BJ (cell line): ENCODE results near the gene TFPI2. TPM values are rescaled to one million over a fixed set of nuclear protein-coding genes. Genes with fewer than 3 reads are reported as not detected.

ENCODE experiments used
- CTCF ChIA-PET: fragments of 350-600 bp; formaldehyde crosslinking; extraction: SDS; loops from one replicate; lab custom pipeline; 2021; ENCODE audit warnings: antibody characterized with exemption, inconsistent platforms; lab: Yijun Ruan, JAX
- POLR2A ChIA-PET: fragments of 300-600 bp; sonication (Branson Sonifier 250); formaldehyde crosslinking; extraction: SDS; loops from one replicate; lab custom pipeline; 2021; ENCODE audit warnings: antibody characterized with exemption; lab: Charles Lee
- DNase-seq: peaks from one replicate; pipeline ENCODE4 v3.0.0-alpha.2; 2011; ENCODE audit warnings: low read depth
- H3K27me3 ChIP-seq: 2 replicates; pipeline ENCODE4 v1.6.0; 2011; ENCODE audit warnings: low read length; ENCODE audit not compliant: control insufficient read depth, insufficient read depth
- H3K36me3 ChIP-seq: 2 replicates; pipeline ENCODE4 v1.5.1; 2011; ENCODE audit warnings: low read length; ENCODE audit not compliant: control insufficient read depth, insufficient read depth
- H3K4me3 ChIP-seq: 2 replicates; pipeline ENCODE4 v1.5.1; 2011; ENCODE audit warnings: low read depth, mild to moderate bottlenecking, control low read depth, low read length
- polyA plus RNA-seq: library from polyadenylated mRNA; depleted of rRNA; stranded (reverse); fragments of >200 nt; gene quantifications from 2 replicates; pipeline ENCODE4 v1.2.3, GENCODE V29; 2011
- TF ChIP-seq, protein P1 (sequence below): IDR thresholded peaks from 2 replicates; pipeline ENCODE4 v1.5.1; 2011; ENCODE audit warnings: low read depth, mild to moderate bottlenecking, control low read depth, inconsistent platforms, low read length, moderate library complexity; ENCODE audit not compliant: insufficient read depth

TFPI2 gene
- polyA plus RNA-seq, 1 experiment, result 143 TPM

DNA sequence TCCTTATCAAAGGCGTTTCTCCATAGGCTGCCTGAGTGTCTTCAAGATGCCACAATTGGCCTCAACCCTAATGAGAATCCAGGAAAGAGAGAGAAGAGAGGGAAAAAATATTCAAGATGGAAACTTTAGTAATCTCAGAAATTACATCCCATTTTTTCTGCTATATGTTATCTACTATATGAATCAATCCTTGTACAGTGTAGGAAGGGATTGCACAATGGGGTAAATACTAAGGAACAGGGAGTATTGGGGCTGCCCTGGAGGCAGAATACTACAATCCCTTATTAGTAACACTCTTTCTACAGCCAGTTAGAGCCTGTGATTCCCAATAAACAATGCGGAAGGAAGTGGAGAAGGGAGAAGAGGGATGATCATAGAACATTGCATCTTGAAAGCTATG, 27.9 kb downstream of the TFPI2 start:
- POLR2A ChIA-PET, result no interaction called here
- H3K27me3 ChIP-seq, result no peaks in the 10 kb centered on the region
- CTCF ChIA-PET, result no interaction called here
- no peak overlapping the region for H3K4me3 ChIP-seq
- no peaks in the 10 kb centered on the region for H3K36me3 ChIP-seq
- DNase-seq, result no peak
- TF ChIP-seq, protein P1, sequence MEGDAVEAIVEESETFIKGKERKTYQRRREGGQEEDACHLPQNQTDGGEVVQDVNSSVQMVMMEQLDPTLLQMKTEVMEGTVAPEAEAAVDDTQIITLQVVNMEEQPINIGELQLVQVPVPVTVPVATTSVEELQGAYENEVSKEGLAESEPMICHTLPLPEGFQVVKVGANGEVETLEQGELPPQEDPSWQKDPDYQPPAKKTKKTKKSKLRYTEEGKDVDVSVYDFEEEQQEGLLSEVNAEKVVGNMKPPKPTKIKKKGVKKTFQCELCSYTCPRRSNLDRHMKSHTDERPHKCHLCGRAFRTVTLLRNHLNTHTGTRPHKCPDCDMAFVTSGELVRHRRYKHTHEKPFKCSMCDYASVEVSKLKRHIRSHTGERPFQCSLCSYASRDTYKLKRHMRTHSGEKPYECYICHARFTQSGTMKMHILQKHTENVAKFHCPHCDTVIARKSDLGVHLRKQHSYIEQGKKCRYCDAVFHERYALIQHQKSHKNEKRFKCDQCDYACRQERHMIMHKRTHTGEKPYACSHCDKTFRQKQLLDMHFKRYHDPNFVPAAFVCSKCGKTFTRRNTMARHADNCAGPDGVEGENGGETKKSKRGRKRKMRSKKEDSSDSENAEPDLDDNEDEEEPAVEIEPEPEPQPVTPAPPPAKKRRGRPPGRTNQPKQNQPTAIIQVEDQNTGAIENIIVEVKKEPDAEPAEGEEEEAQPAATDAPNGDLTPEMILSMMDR, result no peak

DNA sequence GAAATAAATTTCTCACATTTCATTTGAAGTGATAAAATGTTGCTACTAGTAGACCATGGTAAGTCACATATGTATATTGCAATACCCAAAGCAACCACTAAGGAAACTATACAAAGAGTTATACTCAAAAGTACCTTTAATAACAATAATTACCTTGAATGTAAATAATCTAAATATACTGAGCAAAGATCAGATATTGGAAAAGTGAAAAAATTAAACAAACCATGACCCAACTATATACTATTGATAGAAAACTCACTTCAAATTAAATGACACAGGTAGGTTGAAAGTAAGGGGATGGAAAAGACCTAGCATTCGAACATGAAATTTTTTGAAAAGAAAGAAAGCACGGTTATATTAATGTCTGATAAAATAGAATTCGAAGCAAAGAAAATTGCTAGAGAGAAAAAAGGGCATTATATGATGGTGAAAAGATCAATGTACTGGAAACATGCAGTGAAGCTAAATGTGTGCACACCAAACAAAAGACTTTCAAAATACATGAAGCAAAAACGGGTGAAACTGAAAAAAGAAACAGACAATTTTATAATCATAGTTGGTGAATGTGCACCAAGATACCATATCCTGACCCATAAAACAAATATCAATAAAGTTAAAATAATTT, 29.1 kb downstream of the TFPI2 start:
- Histone ChIP-seq H3K4me3 (no peak overlapping the region), H3K36me3 (no peaks in the 10 kb centered on the region), H3K27me3 (no peaks in the 10 kb centered on the region)
- no peak for DNase-seq
- CTCF ChIA-PET, result no interaction called here
- TF ChIP-seq, protein P1, result 0 out of 2 replicates have a peak, but pooled peaks have one; percentile 15
- POLR2A ChIA-PET, result no interaction called here

DNA sequence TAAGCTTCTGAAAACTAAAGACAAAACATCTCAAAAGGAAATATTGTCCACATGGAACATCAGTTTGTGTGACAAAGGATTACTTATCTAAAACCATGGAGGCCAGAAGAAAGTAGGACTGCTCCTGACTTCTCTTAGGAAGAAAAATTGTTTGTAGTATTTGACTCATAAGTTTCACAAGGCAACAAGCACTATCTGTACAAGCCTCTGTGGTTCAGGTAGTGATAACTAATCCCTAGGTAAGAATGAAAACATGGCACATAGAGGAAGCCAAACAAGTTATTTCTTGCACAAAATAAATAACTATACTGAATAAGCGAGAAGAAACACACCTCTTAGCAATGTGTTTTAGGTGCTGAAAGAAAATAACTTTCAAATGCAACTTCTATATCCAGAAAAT, 30.3 kb downstream of the TFPI2 start:
- CTCF ChIA-PET, result no interaction called here
- POLR2A ChIA-PET, result no interaction called here
- Histone ChIP-seq H3K4me3 (no peak overlapping the region), H3K36me3 (no peaks in the 10 kb centered on the region), H3K27me3 (no peaks in the 10 kb centered on the region)
- DNase-seq, result no peak
- TF ChIP-seq, protein P1, result no peak

DNA sequence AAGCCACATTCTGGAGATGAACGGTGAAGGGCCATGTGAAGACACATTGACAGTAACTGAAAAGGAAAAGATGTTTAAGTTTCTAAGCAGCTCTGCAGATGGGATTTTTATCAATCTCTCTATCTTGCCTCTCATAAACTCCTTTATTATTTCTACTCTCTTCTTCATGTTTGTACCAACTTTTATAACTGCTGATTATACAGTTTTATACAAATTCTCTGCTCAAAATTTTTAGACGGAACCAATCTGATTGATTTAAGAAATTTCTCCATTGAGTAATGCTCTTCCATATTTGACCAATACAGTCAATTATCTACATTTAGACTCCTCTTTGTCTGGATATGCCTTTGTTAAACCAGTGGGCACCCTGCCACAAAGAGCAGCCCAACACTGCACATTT, 31.7 kb downstream of the TFPI2 start:
- H3K27me3 ChIP-seq, result no peaks in the 10 kb centered on the region
- H3K4me3 ChIP-seq, result no peak overlapping the region
- no peak for DNase-seq
- no peaks in the 10 kb centered on the region for H3K36me3 ChIP-seq
- CTCF ChIA-PET, result no interaction called here
- TF ChIP-seq, protein P1, result no peak
- POLR2A ChIA-PET, result no interaction called here

DNA sequence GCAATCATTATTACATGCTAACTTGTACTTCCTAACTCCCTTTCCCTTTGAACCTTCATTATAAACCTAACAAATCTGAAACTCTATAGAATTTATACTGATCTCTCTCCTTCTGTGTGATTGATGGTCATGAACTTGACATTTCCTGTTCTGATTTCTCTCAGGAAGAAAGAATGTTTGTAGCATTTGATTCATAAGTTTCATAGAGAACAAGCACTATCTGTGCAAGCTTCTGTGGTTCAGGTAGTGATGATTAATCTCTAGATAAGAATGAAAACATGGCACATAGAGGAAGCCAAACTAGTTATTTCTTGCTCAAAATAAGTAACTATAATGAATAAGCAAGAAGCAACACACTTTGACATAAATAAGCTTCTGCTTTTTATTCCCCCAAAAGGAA, 34.2 kb downstream of the TFPI2 start:
- no peaks in the 10 kb centered on the region for H3K27me3 ChIP-seq
- TF ChIP-seq, protein P1, result no peak
- H3K4me3 ChIP-seq, result no peak overlapping the region
- ChIA-PET CTCF (no interaction called here), POLR2A (no interaction called here)
- DNase-seq, result no peak
- no peaks in the 10 kb centered on the region for H3K36me3 ChIP-seq
